HepG2 (cell line): ENCODE results near the gene ZNF341. TPM values are rescaled to one million over a fixed set of nuclear protein-coding genes. Genes with fewer than 3 reads are reported as not detected.

ENCODE experiments used
- ATAC-seq: fragments of 200-7000 bp; cut with Tn5 transposase; 3 replicates; pipeline ENCODE4 v1.9.1; 2020; ENCODE audit warnings: mild to moderate bottlenecking, moderate library complexity
- BruUV-seq: library from RNA; stranded (reverse); fragments of 400-500 nt; replicated peaks from 2 replicates; lab custom pipeline; 2021; lab: Mats Ljungman, UMichigan
- CTCF ChIA-PET: fragments of 300-600 bp; formaldehyde crosslinking; extraction: SDS; loops from one replicate; lab custom pipeline; 2021; ENCODE audit warnings: low total read pairs, inconsistent platforms, low intra/inter-chr PET ratio; lab: Yijun Ruan, JAX
- POLR2A ChIA-PET: fragments of 350-600 bp; sonication (Branson Sonifier 250); formaldehyde crosslinking; loops from one replicate; lab custom pipeline; 2020; ENCODE audit warnings: antibody characterized with exemption, inconsistent platforms; lab: Yijun Ruan, JAX
- DNase-seq: peaks from one replicate; pipeline ENCODE4 v3.0.0-alpha.2; 2015; ENCODE audit warnings: low spot score
- FAIRE-seq: peaks from 3 replicates; lab custom pipeline; 2011; peaks lifted over from hg19 to GRCh38; lab: Jason Lieb, UNC
- H2AFZ ChIP-seq: one replicate; pipeline ENCODE4 v1.6.1; 2011; ENCODE audit warnings: low read length, inconsistent platforms
- H3K27ac ChIP-seq: fragments of 300-600 bp; 3 replicates; pipeline ENCODE4 v1.8.0; 2011; ENCODE audit warnings: mixed run types, mild to moderate bottlenecking, mixed read lengths, low read length, inconsistent platforms; ENCODE audit not compliant: insufficient read depth; ENCODE audit errors: extremely low read length
- H3K27me3 ChIP-seq, 2 experiments: fragments of 200-600 bp in 1 of 2; 2 replicates in 1 of 2; 3 replicates in 1 of 2; pipeline versions ENCODE4 v1.6.0 to v1.8.0; 2011; ENCODE audit warnings: low read length in 2 of 2, mild to moderate bottlenecking in 2 of 2, moderate library complexity in 2 of 2, inconsistent platforms in 1 of 2; ENCODE audit not compliant: insufficient read depth in 2 of 2, control insufficient read depth in 1 of 2
- H3K36me3 ChIP-seq, 2 experiments: fragments of 200-600 bp in 1 of 2; replicated peaks in 1 of 2; 2 replicates in 1 of 2; 3 replicates in 1 of 2; pipeline versions ENCODE4 v1.5.1 to v1.8.0; 2011; ENCODE audit warnings: low read length in 2 of 2, inconsistent platforms in 1 of 2; ENCODE audit not compliant: insufficient read depth in 2 of 2, control insufficient read depth in 1 of 2
- H3K4me1 ChIP-seq: 2 replicates; pipeline ENCODE4 v1.5.1; 2012; ENCODE audit warnings: low read length, inconsistent platforms; ENCODE audit not compliant: insufficient read depth
- H3K4me2 ChIP-seq: 2 replicates; pipeline ENCODE4 v1.6.0; 2011; ENCODE audit warnings: low read depth, low read length, inconsistent platforms
- H3K4me3 ChIP-seq, 3 experiments: fragments of 200-600 bp in 1 of 3; sonication (generic), shearing (Covaris generic) in 1 of 3; replicated peaks in 1 of 3; 2 replicates each; pipeline ENCODE4 v1.5.1; 2011 to 2016; ENCODE audit warnings: low read length in 3 of 3, inconsistent platforms in 2 of 3, low read depth in 2 of 3, mild to moderate bottlenecking in 2 of 3, control low read depth in 1 of 3, mixed read lengths in 1 of 3; ENCODE audit not compliant: insufficient read depth in 1 of 3
- H3K79me2 ChIP-seq: one replicate; pipeline ENCODE4 v1.6.1; 2011; ENCODE audit warnings: low read length, inconsistent platforms; ENCODE audit not compliant: insufficient read depth
- H3K9ac ChIP-seq: 2 replicates; pipeline ENCODE4 v1.6.0; 2011; ENCODE audit warnings: mild to moderate bottlenecking, low read depth, low read length, inconsistent platforms; ENCODE audit not compliant: insufficient read depth
- H3K9me3 ChIP-seq: 2 replicates; pipeline ENCODE4 v1.5.1; 2012; ENCODE audit warnings: mild to moderate bottlenecking, low read length
- H4K20me1 ChIP-seq: 2 replicates; pipeline ENCODE4 v1.6.0; 2011; ENCODE audit warnings: inconsistent platforms, mild to moderate bottlenecking, low read length, moderate library complexity; ENCODE audit not compliant: insufficient read depth
- BRCA1 ChIP-seq: sonication (generic); formaldehyde crosslinking; IDR thresholded peaks from 2 replicates; pipeline ENCODE4 v1.4.0; 2020; ENCODE audit warnings: missing genetic modification reagents
- CAMTA2 ChIP-seq: sonication (generic); formaldehyde crosslinking; IDR thresholded peaks from 2 replicates; pipeline ENCODE4 v1.4.0; 2020; ENCODE audit warnings: mild to moderate bottlenecking, missing genetic modification reagents, borderline replicate concordance
- CBX1 ChIP-seq: IDR thresholded peaks from one replicate; pipeline ENCODE4 v1.6.1; 2016; ENCODE audit warnings: antibody characterized with exemption, low read depth
- FOSL2 ChIP-seq: sonication (generic); formaldehyde crosslinking; IDR thresholded peaks from 2 replicates; pipeline ENCODE4 v1.4.0; 2020; ENCODE audit warnings: missing genetic modification reagents
- MEIS1 ChIP-seq: sonication (generic); formaldehyde crosslinking; IDR thresholded peaks from 2 replicates; pipeline ENCODE4 v1.9.0; 2021; ENCODE audit warnings: mild to moderate bottlenecking, missing genetic modification reagents, moderate library complexity, borderline replicate concordance
- MLLT10 ChIP-seq: sonication (generic); formaldehyde crosslinking; IDR thresholded peaks from 2 replicates; pipeline ENCODE4 v1.4.0; 2020; ENCODE audit warnings: missing genetic modification reagents
- MTA1 ChIP-seq: sonication (generic); formaldehyde crosslinking; IDR thresholded peaks from 2 replicates; pipeline ENCODE4 v1.4.0; 2020; ENCODE audit warnings: missing genetic modification reagents, mild to moderate bottlenecking, borderline replicate concordance
- ZFP1 ChIP-seq: IDR thresholded peaks from 2 replicates; pipeline ENCODE4 v1.6.1; 2016
- ZNF567 ChIP-seq: sonication (generic); formaldehyde crosslinking; IDR thresholded peaks from 2 replicates; pipeline ENCODE4 v1.8.1; 2023; ENCODE audit warnings: mild to moderate bottlenecking, missing genetic modification reagents, borderline replicate concordance
- ZNF720 ChIP-seq: sonication (generic); formaldehyde crosslinking; IDR thresholded peaks from 2 replicates; pipeline ENCODE4 v1.4.0; 2020; ENCODE audit warnings: missing genetic modification reagents
- WGBS: methylation state at CpG from one replicate; pipeline ENCODE4 v1.1.6; 2017; ENCODE audit warnings: low lambda C conversion rate; 5-methylcytosine and 5-hydroxymethylcytosine counted together
- in situ Hi-C: cut with HindIII; loops from 2 replicates; pipeline ENCODE4 v1.10.0; 2017; ENCODE audit warnings: low pct_unique_long_range_greater_than_20kb; ENCODE audit not compliant: extremely low pct_ligation_motif_present
- intact Hi-C: fragments of 100-400 bp; cut with micrococcal nuclease; formaldehyde crosslinking; loops from one replicate; pipeline ENCODE4 v1.10.0; 2022; ENCODE audit not compliant: unreplicated experiment
- polyA plus RNA-seq, 8 experiments: library from polyadenylated mRNA; depleted of rRNA in 3 of 8; stranded (reverse) in 7 of 8; unstranded in 1 of 8; fragments of >200 nt; fragmentation: Illumina TruSeq in 4 of 8; extraction: Trizol in 4 of 8; gene quantifications; 2 replicates each; pipeline versions ENCODE4 v1.2.1 to v1.2.3, GENCODE V29; 2011 to 2016; ENCODE audit warnings: low read depth in 4 of 8, missing spikeins in 1 of 8, mixed read lengths in 1 of 8; ENCODE audit not compliant: insufficient read depth in 1 of 8
- total RNA-seq, 5 experiments: library from RNA; depleted of rRNA; stranded (reverse); fragments of >200 nt; fragmentation: Illumina TruSeq; extraction: Trizol; gene quantifications; 2 replicates each; pipeline ENCODE4 v1.2.3, GENCODE V29; 2016; ENCODE audit warnings: low read depth in 1 of 5
- TF ChIP-seq, protein P1 (sequence below): sonication (generic); formaldehyde crosslinking; IDR thresholded peaks from 2 replicates; pipeline ENCODE4 v1.5.0; 2020; ENCODE audit warnings: mild to moderate bottlenecking, missing genetic modification reagents, borderline replicate concordance
- TF ChIP-seq, protein P2 (sequence below): sonication (generic); formaldehyde crosslinking; IDR thresholded peaks from 2 replicates; pipeline ENCODE4 v1.4.0; 2020; ENCODE audit warnings: missing genetic modification reagents, borderline replicate concordance

Gene ZNF341
- total and polyA plus RNA-seq, 2 of the 13 experiments (the other 11 are each of a cell fraction or from before 2014, with no cell fraction given) = 1.1 to 2.2 TPM

DNA sequence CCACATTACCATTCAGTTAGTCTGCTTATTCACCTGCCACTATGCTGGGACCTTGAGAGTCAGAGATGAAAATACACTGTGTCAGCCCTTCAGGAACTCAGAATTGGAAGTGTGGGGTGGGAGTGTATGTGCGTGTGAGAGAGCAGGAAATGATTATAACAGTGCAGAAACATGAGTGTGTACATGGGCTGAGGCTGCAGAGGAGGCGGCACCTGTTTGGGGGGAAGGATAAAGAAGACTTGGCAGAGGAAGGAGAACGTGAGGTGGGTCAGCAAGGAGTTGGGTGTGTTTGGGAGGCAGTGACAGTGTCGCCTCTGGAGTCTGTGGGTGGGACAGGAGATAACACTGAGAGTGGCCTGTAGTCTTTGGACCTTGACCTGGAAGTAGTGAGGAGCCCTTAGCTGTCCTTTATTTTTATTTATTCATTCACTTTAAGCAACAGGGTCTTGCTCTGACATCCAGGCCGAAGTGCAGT is 82.5 kb downstream of the ZNF341 start (continued):
- TF ChIP-seq, protein P1, sequence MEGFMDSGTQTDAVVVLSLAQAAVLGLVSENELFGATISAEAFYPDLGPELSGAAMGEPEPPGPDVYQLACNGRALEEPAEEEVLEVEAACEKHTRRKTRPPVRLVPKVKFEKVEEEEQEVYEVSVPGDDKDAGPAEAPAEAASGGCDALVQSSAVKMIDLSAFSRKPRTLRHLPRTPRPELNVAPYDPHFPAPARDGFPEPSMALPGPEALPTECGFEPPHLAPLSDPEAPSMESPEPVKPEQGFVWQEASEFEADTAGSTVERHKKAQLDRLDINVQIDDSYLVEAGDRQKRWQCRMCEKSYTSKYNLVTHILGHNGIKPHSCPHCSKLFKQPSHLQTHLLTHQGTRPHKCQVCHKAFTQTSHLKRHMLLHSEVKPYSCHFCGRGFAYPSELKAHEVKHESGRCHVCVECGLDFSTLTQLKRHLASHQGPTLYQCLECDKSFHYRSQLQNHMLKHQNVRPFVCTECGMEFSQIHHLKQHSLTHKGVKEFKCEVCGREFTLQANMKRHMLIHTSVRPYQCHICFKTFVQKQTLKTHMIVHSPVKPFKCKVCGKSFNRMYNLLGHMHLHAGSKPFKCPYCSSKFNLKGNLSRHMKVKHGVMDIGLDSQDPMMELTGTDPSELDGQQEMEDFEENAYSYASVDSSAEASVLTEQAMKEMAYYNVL (CRISPR knock-in tag) = no peak

DNA sequence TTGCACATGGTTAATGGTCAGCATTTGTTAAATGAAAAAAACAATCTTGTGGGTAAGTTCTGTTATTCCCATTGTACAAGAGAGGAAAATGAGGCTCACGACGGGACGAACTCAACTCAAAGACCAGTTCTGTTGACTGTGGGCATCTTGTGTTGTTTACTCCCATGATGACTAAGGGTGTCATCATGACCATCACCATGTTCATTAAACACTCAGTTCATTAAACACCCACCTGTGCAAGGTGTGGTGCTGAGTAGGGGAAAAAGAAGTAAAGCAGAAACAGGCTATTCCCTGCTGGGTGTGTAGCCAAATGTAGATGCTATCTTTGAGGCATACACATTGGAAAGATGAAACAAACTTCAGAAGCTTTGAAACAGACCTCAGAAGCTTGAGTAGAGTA is 83.9 kb downstream of the ZNF341 start:
- ChIA-PET CTCF (no interaction called here), POLR2A (no interaction called here)
- no peak overlapping the region for H3K9ac ChIP-seq
- no peaks in the 10 kb centered on the region; a peak in 1 of 5 replicates for H3K27me3 ChIP-seq
- WGBS = 96% methylated on average over 3 of the region's 3 CpGs
- intact Hi-C loops = no loop called here
- in situ Hi-C loops = no loop called here
- peaks cover 11 to 21% of the 10 kb centered on the region in 2 experiments; a peak in 3 of 5 replicates for H3K36me3 ChIP-seq
- H3K4me2 ChIP-seq = no peak overlapping the region
- H4K20me1 ChIP-seq = peaks cover 26% of the 10 kb centered on the region
- no peak overlapping the region for H3K4me3 ChIP-seq
- no TSS peak for BruUV-seq
- FAIRE-seq (no peak), ATAC-seq (no peak), DNase-seq (no peak)
- H3K4me1 ChIP-seq = peaks cover 38% of the 10 kb centered on the region
- H3K9me3 ChIP-seq = no peaks in the 10 kb centered on the region
- TF ChIP-seq FOSL2 (CRISPR knock-in tag) = 0 out of 2 replicates have a peak, but pooled peaks have one; percentile 29
- TF ChIP-seq BRCA1 (CRISPR knock-in tag) = no peak
- H2AFZ ChIP-seq = no peak overlapping the region
- peaks cover 86% of the 10 kb centered on the region for H3K79me2 ChIP-seq
- H3K27ac ChIP-seq = no peak overlapping the region

DNA sequence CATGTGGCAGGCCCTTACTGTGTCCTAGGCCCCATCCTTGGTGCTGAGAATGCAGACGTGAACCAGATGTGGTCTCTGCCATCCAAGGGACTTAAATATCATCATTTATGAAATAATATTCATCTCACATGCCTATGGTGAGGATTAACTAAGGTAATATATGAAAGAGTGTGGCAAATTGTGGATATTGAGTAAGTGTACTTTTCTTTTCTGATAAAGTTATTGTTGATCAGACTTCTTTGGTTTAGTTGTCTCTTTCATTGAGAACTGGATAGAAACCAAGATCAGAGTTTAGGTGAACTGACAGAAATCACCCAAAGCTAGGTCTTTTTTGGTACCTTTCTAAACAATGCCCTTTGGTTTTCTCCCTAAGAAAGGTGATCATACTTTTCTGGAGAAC is 84.4 kb downstream of the ZNF341 start:
- Histone ChIP-seq H3K4me1 (peaks cover 37% of the 10 kb centered on the region), H3K27ac (no peak overlapping the region), H3K36me3 (peaks cover 11 to 21% of the 10 kb centered on the region in 2 experiments; a peak in 3 of 5 replicates), H3K4me3 (no peak overlapping the region), H3K9me3 (no peaks in the 10 kb centered on the region), H3K79me2 (peaks cover 87% of the 10 kb centered on the region), H2AFZ (no peak overlapping the region), H3K4me2 (no peak overlapping the region), H3K9ac (no peak overlapping the region), H4K20me1 (peaks cover 26% of the 10 kb centered on the region), H3K27me3 (no peaks in the 10 kb centered on the region; a peak in 1 of 5 replicates)
- FAIRE-seq (no peak), ATAC-seq (no peak), DNase-seq (no peak)
- in situ Hi-C loops (no loop called here), intact Hi-C loops (no loop called here)
- WGBS = 98% methylated on average over 1 of the region's 1 CpG
- ChIA-PET CTCF (no interaction called here), POLR2A (interaction anchor here (1.4 kb wide), 1 partner anchor 10 kb away, joined by 5 read pairs; no protein-coding TSS in a partner anchor)
- no TSS peak for BruUV-seq
- TF ChIP-seq ZNF567 (CRISPR knock-in tag) = no peak
- no peak for TF ChIP-seq ZFP1
- no peak for TF ChIP-seq MEIS1 (CRISPR knock-in tag)
- TF ChIP-seq MTA1 (CRISPR knock-in tag) = no peak
- no peak for TF ChIP-seq MLLT10 (CRISPR knock-in tag)
- TF ChIP-seq ZNF720 (CRISPR knock-in tag) = no peak
- no peak for TF ChIP-seq CAMTA2
- TF ChIP-seq, protein P2, sequence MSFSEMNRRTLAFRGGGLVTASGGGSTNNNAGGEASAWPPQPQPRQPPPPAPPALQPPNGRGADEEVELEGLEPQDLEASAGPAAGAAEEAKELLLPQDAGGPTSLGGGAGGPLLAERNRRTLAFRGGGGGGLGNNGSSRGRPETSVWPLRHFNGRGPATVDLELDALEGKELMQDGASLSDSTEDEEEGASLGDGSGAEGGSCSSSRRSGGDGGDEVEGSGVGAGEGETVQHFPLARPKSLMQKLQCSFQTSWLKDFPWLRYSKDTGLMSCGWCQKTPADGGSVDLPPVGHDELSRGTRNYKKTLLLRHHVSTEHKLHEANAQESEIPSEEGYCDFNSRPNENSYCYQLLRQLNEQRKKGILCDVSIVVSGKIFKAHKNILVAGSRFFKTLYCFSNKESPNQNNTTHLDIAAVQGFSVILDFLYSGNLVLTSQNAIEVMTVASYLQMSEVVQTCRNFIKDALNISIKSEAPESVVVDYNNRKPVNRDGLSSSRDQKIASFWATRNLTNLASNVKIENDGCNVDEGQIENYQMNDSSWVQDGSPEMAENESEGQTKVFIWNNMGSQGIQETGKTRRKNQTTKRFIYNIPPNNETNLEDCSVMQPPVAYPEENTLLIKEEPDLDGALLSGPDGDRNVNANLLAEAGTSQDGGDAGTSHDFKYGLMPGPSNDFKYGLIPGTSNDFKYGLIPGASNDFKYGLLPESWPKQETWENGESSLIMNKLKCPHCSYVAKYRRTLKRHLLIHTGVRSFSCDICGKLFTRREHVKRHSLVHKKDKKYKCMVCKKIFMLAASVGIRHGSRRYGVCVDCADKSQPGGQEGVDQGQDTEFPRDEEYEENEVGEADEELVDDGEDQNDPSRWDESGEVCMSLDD = no peak
- TF ChIP-seq CBX1 = no peak
